Hepatic stellate cell (primary cell): ENCODE measurements around the gene MRRF.

ENCODE experiments used
- DNase-seq: peaks from one replicate; pipeline ENCODE4 v3.0.0; 2011; ENCODE audit warnings: low spot score

The MRRF gene, protein sequence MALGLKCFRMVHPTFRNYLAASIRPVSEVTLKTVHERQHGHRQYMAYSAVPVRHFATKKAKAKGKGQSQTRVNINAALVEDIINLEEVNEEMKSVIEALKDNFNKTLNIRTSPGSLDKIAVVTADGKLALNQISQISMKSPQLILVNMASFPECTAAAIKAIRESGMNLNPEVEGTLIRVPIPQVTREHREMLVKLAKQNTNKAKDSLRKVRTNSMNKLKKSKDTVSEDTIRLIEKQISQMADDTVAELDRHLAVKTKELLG

DNA sequence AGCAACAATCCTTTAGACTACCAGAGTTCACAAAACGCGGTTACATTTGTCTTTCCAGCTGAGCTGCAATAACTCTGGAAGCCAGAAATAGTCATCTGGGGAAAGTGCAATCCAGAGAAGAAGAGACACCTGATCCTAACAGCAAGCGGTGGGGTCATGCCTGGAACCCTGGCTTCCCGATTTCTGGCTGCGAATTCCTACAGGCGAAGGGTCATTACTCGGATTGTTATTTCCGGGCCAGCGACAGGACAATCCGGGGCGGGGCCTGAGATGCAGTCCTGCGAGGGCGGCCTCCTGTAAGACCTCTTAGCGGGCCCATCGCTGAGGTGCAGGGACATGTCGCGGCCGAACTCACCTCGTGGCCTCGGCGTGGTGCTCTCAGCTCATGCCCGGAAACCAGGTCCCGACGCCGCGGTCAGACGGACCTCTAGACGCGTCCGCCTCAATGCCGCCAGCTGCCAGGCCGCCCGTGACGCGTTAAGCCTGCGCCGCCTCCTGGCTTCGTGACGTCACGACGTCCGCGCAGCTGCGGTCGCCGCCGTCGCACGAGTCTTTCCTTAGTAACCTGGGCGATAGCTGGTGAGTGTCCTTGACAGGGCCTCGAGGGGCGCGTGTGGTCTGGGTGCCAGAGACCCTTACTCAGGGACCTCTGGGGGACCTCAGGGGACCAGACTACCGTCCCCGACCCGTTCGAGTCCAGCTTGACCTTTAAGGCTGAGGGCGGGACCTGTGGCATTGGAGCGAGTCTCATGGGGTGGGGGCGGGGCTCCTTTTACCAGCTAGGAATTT, at the start of gene MRRF, which contains the start of gene RBM18:
Gene MRRF (plus strand): TSS at position 523 of the 789 bp plus-strand sequence. CDS start 6,010 bp downstream, outside the sequence.
Gene RBM18 (minus strand): TSS at position 481 of the 789 bp plus-strand sequence. CDS start 3,348 bp downstream, outside the sequence.
- DNase-seq, result peak; percentile 87

GRCh38 chr9:122215663-122216062, 49.0 kb upstream of the MRRF start:
- no peak for DNase-seq

DNA sequence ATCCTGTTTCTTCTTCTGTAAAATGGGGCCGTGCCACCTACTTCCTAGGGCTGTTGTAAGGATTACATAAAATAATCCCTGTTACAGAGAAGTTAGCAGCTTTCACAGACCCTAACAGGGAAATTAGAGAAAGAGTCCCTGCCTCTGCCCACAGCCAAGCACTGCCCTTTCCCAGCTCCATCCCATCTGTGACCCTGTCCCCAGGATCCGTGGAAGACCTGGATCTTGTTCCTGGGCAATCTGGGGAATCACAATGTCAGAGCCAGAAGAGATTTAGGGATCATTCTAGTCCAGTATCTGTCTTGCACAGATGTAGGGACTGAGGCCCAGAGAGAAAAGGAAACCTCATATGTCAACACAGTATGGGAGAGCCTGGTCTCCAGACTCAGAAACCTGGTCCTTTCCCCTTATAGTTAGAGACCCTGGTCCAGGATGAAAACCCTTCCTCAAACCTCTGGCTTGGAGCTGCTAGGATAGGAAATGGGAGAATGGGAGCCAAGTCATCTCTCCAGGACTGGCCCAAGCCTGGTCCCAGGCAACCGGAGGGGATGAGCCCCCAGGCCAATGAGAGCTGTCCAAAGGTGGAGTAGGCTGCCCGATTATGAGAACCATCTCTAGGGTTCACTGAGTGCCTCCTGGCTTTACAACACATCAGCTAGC, 48.4 kb upstream of the MRRF start:
- no peak for DNase-seq

GRCh38 chr9:122216798-122217418, 47.8 kb upstream of the MRRF start:
- DNase-seq, result no peak

- DNase-seq, result no peak
Measured at GRCh38 chr9:122217640-122218039, 47.0 kb upstream of the MRRF start.

GRCh38 chr9:122218071-122218934, 46.4 kb upstream of the MRRF start:
- DNase-seq, result no peak

- no peak for DNase-seq
Measured at GRCh38 chr9:122218935-122219855, 45.5 kb upstream of the MRRF start.

DNA sequence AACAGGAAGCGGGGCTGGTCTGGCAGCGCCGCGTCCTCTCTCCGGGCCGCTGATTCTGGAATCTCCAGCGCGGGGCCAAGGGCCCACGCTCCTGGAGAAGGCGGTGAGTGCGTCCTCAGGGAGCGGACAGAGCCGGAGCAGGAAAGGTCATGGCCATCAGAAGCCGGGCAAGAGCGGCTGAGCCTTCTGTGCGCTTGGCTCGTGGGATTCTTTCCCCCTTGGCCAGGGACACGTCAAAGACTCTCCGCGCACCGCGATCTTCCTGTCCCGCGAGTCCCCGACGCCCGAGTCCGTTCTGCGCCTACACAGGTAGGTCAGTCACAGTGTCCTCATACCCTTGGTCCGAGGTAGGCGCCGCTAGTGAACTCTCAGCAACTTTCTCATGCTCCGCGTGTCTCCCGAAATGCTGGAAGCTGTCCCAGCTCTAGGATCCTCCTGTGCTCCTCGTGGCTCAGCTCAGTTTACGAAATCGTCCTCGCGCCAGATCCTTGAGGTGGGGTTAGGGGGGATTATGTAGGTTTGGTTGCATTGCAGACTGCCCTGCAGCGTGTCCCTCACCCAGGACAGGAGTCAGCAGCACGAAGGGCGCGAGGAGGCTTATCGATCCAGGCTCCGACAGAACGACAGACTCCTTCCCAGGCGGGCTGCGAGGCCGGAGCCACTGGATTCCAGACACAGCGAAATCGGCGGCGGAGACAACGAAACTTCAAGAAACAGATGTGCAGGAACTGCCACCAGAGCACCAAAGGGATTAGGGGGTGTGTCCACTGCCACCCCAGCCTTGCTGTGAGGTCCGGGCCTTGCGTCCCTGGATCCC, 44.6 kb upstream of the MRRF start:
- no peak for DNase-seq

GRCh38 chr9:122220673-122221182, 44.0 kb upstream of the MRRF start:
- DNase-seq, result no peak

DNA sequence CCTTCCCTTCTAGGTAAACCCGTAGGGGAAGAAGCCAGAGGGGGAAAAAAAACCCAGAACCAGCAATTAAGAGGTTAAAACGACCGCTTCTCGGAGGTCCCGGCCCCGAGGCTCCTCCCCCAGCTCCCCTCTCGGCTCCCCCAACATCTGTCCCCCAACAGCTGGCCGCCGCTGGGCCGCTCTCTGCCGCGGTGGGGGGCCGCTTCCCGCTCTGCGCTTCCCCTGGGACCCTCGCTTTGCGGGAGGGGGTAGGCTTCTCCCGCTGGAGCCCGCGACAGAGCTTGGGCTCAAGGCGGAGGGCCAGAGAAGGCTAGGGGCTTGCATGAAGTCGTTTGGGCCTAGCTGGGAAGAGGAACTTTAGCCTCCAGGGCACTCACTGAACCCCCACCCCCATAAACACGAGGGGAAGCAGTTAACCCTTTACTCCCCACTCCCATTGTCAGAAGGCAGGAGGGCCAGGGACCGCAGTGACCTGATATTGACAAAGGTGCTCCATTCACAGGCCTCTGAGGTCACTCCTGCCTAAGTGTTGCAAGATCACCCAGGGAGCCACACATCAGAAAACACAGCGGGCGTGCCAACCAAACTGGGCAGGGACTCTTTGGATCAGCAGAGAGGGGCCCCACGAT, 43.4 kb upstream of the MRRF start:
- no peak for DNase-seq

- DNase-seq, result no peak
Measured at GRCh38 chr9:122222791-122223190, 41.9 kb upstream of the MRRF start.

- DNase-seq, result no peak
Measured at GRCh38 chr9:122223435-122223834, 41.2 kb upstream of the MRRF start.

DNA sequence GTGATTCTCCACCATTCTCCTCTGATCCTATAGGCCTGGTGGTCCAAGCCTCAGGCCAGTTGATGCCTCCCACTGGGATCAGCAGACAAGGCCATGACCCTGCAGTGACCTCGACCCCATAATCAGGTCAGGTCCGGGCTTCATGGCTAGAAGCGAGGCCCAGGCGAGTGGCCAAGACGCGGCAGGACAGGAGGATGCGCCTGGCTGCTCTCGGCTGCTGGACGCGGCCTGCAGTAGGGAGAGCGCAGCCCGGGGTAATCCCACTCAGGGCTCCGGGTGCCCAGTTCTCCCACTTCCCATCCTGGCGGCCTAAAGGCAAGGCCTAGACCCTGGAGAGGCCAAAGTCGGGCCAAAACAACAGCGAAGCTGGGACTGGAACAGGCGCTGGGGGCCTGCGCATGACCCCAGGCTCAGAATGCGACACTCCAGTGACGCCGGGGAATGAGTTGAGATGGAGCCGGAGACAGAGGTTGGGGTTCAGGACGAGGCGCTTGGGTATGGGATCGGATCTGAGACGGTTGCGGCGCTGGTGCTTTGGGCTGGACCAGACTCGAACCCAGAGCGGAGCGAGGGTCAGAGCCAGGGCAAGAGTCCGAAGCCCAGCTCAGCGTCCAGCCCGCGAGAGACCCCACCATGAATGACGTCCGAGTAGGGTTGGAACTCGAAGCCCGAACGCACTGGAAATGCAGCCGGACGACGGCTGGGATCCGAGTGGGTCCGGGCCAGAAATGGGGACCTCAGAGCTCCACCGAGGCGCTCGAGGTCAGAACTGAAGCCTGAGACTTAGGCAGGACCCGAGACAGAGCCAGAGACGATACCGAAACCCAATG, 39.2 kb upstream of the MRRF start:
- no peak for DNase-seq

- no peak for DNase-seq
Measured at GRCh38 chr9:122226142-122226757, 38.4 kb upstream of the MRRF start.

- no peak for DNase-seq
Measured at GRCh38 chr9:122226758-122227574, 37.7 kb upstream of the MRRF start.

DNA sequence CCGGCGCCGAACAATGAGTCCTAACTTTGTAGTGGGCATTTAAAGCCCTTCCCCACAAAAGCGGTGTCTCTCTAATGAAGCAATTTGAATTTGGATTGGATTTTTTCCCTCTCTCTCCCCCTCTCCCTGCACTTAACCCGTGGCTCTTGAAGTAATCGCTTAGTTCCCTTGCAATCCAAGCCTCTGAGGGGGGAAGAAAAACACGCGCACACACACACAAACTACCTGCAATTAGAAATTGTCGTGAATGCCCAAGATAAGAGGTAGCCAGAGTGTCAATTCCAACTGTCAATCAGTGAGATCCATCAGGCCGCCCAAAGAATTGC, 37.1 kb upstream of the MRRF start:
- no peak for DNase-seq

DNA sequence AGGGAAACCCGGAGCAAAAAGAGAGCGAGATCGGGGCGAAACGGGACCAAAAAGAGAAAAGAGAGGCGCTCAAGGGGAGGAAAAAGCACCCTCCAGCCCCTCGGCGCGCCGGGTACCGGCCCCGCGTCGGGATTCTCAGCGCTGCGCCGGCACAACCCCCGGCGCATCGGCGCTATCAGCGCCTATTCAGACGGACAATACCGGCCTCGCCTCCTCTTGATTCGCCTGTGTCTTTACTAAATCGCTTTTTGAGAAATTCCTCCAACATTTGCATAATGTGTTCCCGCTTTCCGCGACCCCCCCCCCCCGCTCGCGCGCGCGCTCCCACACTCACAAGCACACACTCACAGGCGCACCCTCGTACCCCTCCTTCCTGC, 36.5 kb upstream of the MRRF start:
- DNase-seq, result no peak
